ENCODE measurements around the gene SNX22.
"Not testable (repeated sequence)": the region's sequence is repeated elsewhere in the genome, so short reads cannot be mapped to it uniquely, and the experiment has no call there.

The SNX22 gene

GRCh38 chr15:64151727-64152506, at the start of gene SNX22:
Gene SNX22, plus strand, starts transcription at chr15:64151731. Its CDS starts 45 bp downstream, at chr15:64151776.
- no peak for DNase-seq

- no peak for DNase-seq
These were observed 49.0 kb upstream of the SNX22 start for GRCh38 chr15:64102497-64102896.

GRCh38 chr15:64105113-64105704, 46.3 kb upstream of the SNX22 start:
- no peak for DNase-seq

- no peak for DNase-seq
These were observed 44.2 kb upstream of the SNX22 start for GRCh38 chr15:64107337-64107736.

- DNase-seq = not testable (repeated sequence)
These were observed 41.3 kb upstream of the SNX22 start for GRCh38 chr15:64110108-64110701.

- DNase-seq = no peak
These were observed 40.4 kb upstream of the SNX22 start for GRCh38 chr15:64110950-64111678.

GRCh38 chr15:64111679-64112050, 39.9 kb upstream of the SNX22 start:
- DNase-seq = no peak

GRCh38 chr15:64112073-64112772, 39.3 kb upstream of the SNX22 start:
- no peak for DNase-seq

- DNase-seq = no peak
These were observed 38.6 kb upstream of the SNX22 start for GRCh38 chr15:64112904-64113303.

- DNase-seq = no peak
These were observed 33.6 kb upstream of the SNX22 start for GRCh38 chr15:64117759-64118487.

GRCh38 chr15:64120322-64120721, 31.2 kb upstream of the SNX22 start:
- not testable (repeated sequence) for DNase-seq

- no peak for DNase-seq
These were observed 29.9 kb upstream of the SNX22 start for GRCh38 chr15:64121614-64122013.

- no peak for DNase-seq
These were observed 29.1 kb upstream of the SNX22 start for GRCh38 chr15:64122444-64122843.

GRCh38 chr15:64122936-64123351, 28.6 kb upstream of the SNX22 start:
- no peak for DNase-seq

- DNase-seq = no peak
These were observed 25.6 kb upstream of the SNX22 start for GRCh38 chr15:64125978-64126377.

GRCh38 chr15:64127521-64128270, 23.8 kb upstream of the SNX22 start:
- no peak for DNase-seq

- DNase-seq = no peak
These were observed 21.4 kb upstream of the SNX22 start for GRCh38 chr15:64130159-64130558.

- no peak for DNase-seq
These were observed 20.0 kb upstream of the SNX22 start for GRCh38 chr15:64131547-64131946.

GRCh38 chr15:64132217-64132616, 19.3 kb upstream of the SNX22 start:
- no peak for DNase-seq

GRCh38 chr15:64133623-64134344, 17.7 kb upstream of the SNX22 start:
- no peak for DNase-seq
